Stimulated activated CD4-positive, alpha-beta T cell treated with anti-CD3 and anti-CD28 coated beads, Interleukin-1b, Interleukin-23, amount 100 ng/mL, for 24 hours (primary cell): ENCODE measurements around the gene C6orf136.

Experiments used
- DNase-seq, 4 experiments: peaks; one replicate each; pipeline ENCODE4 v3.0.0-alpha.2; 2020; ENCODE audit warnings: low read depth in 4 of 4, low spot score in 1 of 4

The C6orf136 gene

GRCh38 chr6:30686009-30686907 is 39.3 kb downstream of the C6orf136 start, which contains the start of gene PPP1R18:
Gene PPP1R18, minus strand, starts transcription at chr6:30686645. Its CDS starts 627 bp downstream, at chr6:30686018.
- DNase-seq, result peak; percentile 59 to 88 (median 70)

- DNase-seq, result peak in 3 of 4 experiments; percentile 54 to 91 (median 73)
These were observed 40.1 kb downstream of the C6orf136 start for GRCh38 chr6:30686908-30687658.

GRCh38 chr6:30687659-30688431 is 40.9 kb downstream of the C6orf136 start:
- no peak for DNase-seq

- no peak for DNase-seq
These were observed 41.6 kb downstream of the C6orf136 start for GRCh38 chr6:30688569-30688968.

GRCh38 chr6:30689022-30689865 is 42.3 kb downstream of the C6orf136 start:
- no peak for DNase-seq

- DNase-seq, result no peak
These were observed 43.1 kb downstream of the C6orf136 start for GRCh38 chr6:30689985-30690384.

GRCh38 chr6:30690403-30691207 is 43.7 kb downstream of the C6orf136 start, which contains the start of gene NRM:
Gene NRM, minus strand, starts transcription at chr6:30690984. Its CDS starts 10 bp downstream, at chr6:30690974.
- peak; percentile 54 to 76 (median 70) for DNase-seq

GRCh38 chr6:30691208-30691847 is 44.4 kb downstream of the C6orf136 start:
- DNase-seq, result no peak

- no peak for DNase-seq
These were observed 49.5 kb downstream of the C6orf136 start for GRCh38 chr6:30696432-30696831.

- no peak for DNase-seq
These were observed 53.4 kb downstream of the C6orf136 start for GRCh38 chr6:30700340-30700739.
